Loucy (cell line): ENCODE measurements around the gene CDS2.

Experiments used
- CTCF ChIP-seq: fragments of 200-600 bp; sonication (generic); conservative IDR thresholded peaks from 2 replicates; pipeline ENCODE4 v1.5.1; 2014; ENCODE audit warnings: mild to moderate bottlenecking, antibody characterized with exemption, low read length
- EZH2phosphoT487 ChIP-seq: fragments of 200-600 bp; IDR thresholded peaks from 2 replicates; pipeline ENCODE4 v1.6.1; 2018; ENCODE audit warnings: antibody characterized with exemption, mild to moderate bottlenecking, moderate library complexity, borderline replicate concordance

- no peak for TF ChIP-seq CTCF
- TF ChIP-seq EZH2phosphoT487: no peak
Measured at GRCh38 chr20:5155404-5155803, 28.6 kb downstream of the CDS2 start.
